NCI-H1092 treated with DMSO at 0.1 percent for 48 hours (cell line): ENCODE results near the gene ADCY9.
"Not testable (repeated sequence)": the region's sequence is repeated elsewhere in the genome, so short reads cannot be mapped to it uniquely, and the experiment has no call there.

ENCODE experiments used
- DNase-seq: peaks from one replicate; lab custom pipeline; 2025; lab: John Stamatoyannopoulos, UW

Gene ADCY9

GRCh38 chr16:3950343-3951193, 165.7 kb downstream of the ADCY9 start:
- DNase-seq = peak; percentile 18

- no peak for DNase-seq
These were observed 166.3 kb downstream of the ADCY9 start for GRCh38 chr16:3949946-3950342.

DNA sequence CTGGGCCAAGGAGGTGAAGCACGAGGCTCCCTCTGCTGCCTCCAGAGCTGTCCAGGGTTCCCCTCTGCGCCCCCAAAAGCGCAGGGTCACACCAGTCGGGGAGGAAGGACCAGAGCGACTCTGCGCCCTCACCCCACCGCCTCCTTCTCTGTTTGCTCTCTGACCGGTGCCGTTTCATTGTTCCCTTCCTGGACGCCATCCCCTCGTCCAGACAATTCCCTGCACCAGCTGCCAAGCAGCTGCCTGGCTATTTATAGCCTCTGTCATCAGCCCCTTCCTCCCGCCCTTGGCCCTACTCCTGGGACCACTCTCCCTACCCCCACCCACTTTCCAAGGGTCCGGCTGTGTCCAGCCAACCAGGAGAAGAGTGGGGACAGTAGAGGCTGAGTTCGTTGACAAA, 167.0 kb downstream of the ADCY9 start:
- DNase-seq = peak; percentile 36

DNA sequence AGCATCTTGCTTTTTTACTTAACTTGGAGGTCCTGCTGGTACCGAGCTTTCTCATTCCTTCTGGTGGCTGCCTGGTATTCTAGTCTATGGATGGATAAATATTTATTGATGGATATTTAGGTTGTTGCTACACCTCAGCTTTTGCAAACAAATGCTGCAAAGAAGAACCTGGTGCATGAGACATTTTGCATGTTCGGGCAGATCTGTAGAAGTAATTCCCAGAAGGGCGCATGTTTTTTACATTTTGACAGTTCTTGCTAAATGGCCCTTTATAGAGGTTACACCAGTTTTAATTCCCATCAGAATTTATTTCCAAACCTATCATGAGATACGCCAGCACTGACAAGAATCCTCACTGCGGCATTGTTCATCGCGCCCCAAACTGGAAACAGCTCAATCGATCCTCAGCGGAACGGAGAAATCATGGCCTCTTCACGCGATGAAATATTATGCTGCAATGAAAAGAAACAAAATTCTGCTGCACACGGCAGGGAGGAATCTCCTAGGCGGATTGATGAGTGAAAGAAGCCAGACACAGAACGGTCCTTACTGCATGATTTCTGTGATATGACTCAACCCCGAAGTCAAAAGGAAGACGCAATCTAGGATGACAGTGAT, 167.8 kb downstream of the ADCY9 start:
- DNase-seq = no peak

GRCh38 chr16:3946604-3947180, 169.6 kb downstream of the ADCY9 start:
- DNase-seq = no peak

- no peak for DNase-seq
These were observed 170.3 kb downstream of the ADCY9 start for GRCh38 chr16:3945751-3946603.

- DNase-seq = not testable (repeated sequence)
These were observed 171.8 kb downstream of the ADCY9 start for GRCh38 chr16:3944457-3944856.

GRCh38 chr16:3942146-3942545, 174.1 kb downstream of the ADCY9 start:
- DNase-seq = not testable (repeated sequence)

DNA sequence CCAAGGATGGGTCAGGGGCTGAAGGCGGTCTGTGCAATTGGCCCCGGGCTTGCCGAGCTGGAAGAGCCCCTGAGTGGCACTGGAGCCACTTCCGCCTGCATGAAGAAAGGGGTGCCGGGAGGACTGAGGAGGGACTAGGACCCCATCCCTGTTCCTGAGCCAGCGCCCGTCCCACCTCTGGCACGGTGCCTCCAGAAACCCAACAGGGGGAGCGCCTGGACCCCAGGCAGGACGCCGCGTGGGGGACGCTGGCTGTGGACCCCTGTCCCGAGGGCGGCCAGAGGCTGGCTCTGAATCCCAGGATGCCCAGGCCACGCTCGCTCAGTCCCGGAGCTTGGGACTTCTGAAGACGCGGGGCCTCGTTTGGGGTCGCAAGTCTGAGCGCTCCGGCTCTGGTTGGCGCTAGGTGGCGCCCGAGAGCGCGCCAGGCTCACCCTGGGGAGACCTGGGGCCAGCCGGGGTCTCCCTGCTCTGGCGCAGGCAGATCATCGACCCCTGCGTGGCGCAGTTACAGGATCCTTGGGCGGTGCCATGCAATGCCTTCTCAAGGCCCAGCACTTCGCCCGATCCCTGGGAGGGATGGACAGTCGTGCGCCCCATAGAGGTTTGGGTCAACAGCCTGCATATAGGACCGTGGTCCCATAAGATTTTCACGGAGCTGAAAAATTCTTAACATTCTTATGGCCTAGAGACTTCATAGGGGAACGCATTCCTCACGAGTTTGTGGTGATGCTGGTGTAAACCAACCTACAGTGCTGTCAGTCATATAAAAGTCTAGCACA, 177.2 kb downstream of the ADCY9 start:
- DNase-seq = peak; percentile 16

- DNase-seq = no peak
These were observed 177.8 kb downstream of the ADCY9 start for GRCh38 chr16:3938471-3938842.

DNA sequence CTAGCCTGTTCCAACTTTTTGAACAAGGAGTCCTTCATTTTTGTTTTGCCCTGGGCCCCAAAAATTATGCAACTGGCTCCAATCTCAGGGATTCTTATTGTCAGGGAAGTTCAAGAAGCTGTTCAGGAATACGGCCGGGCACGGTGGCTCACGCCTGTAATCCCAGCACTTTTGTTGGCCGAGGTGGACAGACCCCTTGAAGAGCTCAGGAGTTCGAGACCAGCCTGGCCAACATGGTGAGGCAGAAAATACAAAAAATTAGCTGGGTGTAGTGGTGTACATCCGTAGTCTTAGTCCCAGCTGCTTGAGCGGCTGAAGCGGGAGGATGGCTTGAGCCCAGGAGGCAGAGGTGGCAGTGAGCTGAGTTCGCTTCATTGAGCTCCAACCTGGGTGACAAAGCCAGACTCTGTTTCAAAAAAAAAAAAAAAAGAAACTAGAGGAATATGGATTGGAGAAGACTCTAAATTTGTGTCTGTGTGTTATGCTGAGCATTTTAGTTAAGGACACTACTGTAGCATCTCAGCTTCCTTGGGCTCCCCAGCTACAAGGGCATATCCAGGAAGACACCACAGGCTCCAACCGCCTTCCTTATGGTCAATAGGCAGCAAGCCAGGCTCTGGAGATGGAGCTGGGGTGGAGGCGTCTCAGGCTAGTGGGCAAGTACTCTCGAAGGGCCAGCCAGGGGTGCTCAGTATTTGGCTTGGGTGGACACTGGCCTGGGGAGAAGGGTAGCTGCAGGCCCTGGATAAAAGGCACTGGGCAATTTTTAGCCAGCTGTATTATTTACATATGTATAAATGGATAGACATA, 179.0 kb downstream of the ADCY9 start:
- no peak for DNase-seq

- no peak for DNase-seq
These were observed 180.3 kb downstream of the ADCY9 start for GRCh38 chr16:3935921-3936320.

GRCh38 chr16:3934491-3935181, 181.6 kb downstream of the ADCY9 start:
- DNase-seq = no peak

GRCh38 chr16:3927147-3927546, 189.1 kb downstream of the ADCY9 start:
- DNase-seq = not testable (repeated sequence)

GRCh38 chr16:3924763-3925162, 191.5 kb downstream of the ADCY9 start:
- DNase-seq = no peak

DNA sequence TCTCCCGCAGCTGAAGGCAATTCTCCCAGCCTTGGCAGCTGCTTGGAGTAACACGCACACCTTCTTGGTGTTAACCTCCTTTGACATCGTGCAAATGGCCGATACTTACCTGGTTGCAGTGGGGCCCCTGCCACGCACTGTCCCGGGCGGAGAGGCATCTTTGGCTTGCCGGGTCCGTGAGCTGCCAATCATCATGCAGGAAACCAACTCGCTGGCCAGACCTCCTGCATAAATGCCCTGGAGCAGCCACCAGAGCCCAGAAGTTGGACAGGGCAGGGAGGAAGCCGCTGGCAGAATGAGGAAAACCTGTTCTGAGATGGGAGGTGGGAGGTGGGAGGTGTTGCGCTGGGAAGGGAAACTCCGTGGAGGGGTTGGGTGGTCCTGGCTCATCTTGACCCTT, 194.0 kb downstream of the ADCY9 start:
- DNase-seq = no peak

GRCh38 chr16:3920206-3920605, 196.0 kb downstream of the ADCY9 start:
- no peak for DNase-seq

GRCh38 chr16:3919413-3919812, 196.8 kb downstream of the ADCY9 start:
- DNase-seq = no peak

GRCh38 chr16:3915426-3916260, 200.6 kb downstream of the ADCY9 start:
- DNase-seq = no peak
